ENCODE results near the gene CHPT1. TPM values are rescaled to one million over a fixed set of nuclear protein-coding genes. Genes with fewer than 3 reads are reported as not detected.
"Not testable (repeated sequence)": the region's sequence is repeated elsewhere in the genome, so short reads cannot be mapped to it uniquely, and the experiment has no call there.

The CHPT1 gene
- total RNA-seq (2014; rRNA removed): 28.2 and 34.2 TPM in 2 replicates
- polyA plus RNA-seq (2012): 21.5 TPM

- DNase-seq (ENCODE audit: low read depth): peak; percentile 39
Measured at GRCh38 chr12:101697197-101697929, at the start of gene CHPT1. CHPT1 (plus strand) TSS chr12:101697640; CDS start chr12:101697862, 222 bp downstream.

- no peak for DNase-seq (ENCODE audit: low read depth)
Measured at GRCh38 chr12:101647711-101648110, 49.7 kb upstream of the CHPT1 start.

- no peak for DNase-seq (ENCODE audit: low read depth)
Measured at GRCh38 chr12:101648195-101648594, 49.2 kb upstream of the CHPT1 start.

GRCh38 chr12:101650346-101651117, 46.9 kb upstream of the CHPT1 start:
- no peak for DNase-seq (ENCODE audit: low read depth)

GRCh38 chr12:101653030-101653429, 44.4 kb upstream of the CHPT1 start:
- no peak for DNase-seq (ENCODE audit: low read depth)

- no peak for DNase-seq (ENCODE audit: low read depth)
Measured at GRCh38 chr12:101653503-101653902, 43.9 kb upstream of the CHPT1 start.

GRCh38 chr12:101654442-101654841, 43.0 kb upstream of the CHPT1 start:
- DNase-seq (ENCODE audit: low read depth): no peak

- no peak for DNase-seq (ENCODE audit: low read depth)
Measured at GRCh38 chr12:101655393-101655792, 42.0 kb upstream of the CHPT1 start.

GRCh38 chr12:101660662-101661061, 36.8 kb upstream of the CHPT1 start:
- peak; percentile 35 for DNase-seq (ENCODE audit: low read depth)

GRCh38 chr12:101663298-101663697, 34.1 kb upstream of the CHPT1 start:
- no peak for DNase-seq (ENCODE audit: low read depth)

GRCh38 chr12:101664992-101665391, 32.4 kb upstream of the CHPT1 start:
- no peak for DNase-seq (ENCODE audit: low read depth)

GRCh38 chr12:101666052-101666728, 31.2 kb upstream of the CHPT1 start:
- DNase-seq (ENCODE audit: low read depth): no peak

- no peak for DNase-seq (ENCODE audit: low read depth)
Measured at GRCh38 chr12:101667591-101667990, 29.8 kb upstream of the CHPT1 start.

GRCh38 chr12:101670007-101670671, 27.3 kb upstream of the CHPT1 start:
- DNase-seq (ENCODE audit: low read depth): peak; percentile 55

- DNase-seq (ENCODE audit: low read depth): no peak
Measured at GRCh38 chr12:101671157-101671791, 26.2 kb upstream of the CHPT1 start.

- DNase-seq (ENCODE audit: low read depth): no peak
Measured at GRCh38 chr12:101671833-101672232, 25.6 kb upstream of the CHPT1 start.

- no peak for DNase-seq (ENCODE audit: low read depth)
Measured at GRCh38 chr12:101675555-101675954, 21.9 kb upstream of the CHPT1 start.

- not testable (repeated sequence) for DNase-seq (ENCODE audit: low read depth)
Measured at GRCh38 chr12:101676497-101676896, 20.9 kb upstream of the CHPT1 start.

- no peak for DNase-seq (ENCODE audit: low read depth)
Measured at GRCh38 chr12:101678081-101678480, 19.4 kb upstream of the CHPT1 start.

- no peak for DNase-seq (ENCODE audit: low read depth)
Measured at GRCh38 chr12:101680240-101680639, 17.2 kb upstream of the CHPT1 start.

- no peak for DNase-seq (ENCODE audit: low read depth)
Measured at GRCh38 chr12:101680647-101681046, 16.8 kb upstream of the CHPT1 start.

Data from LHCN-M2 (cell line).